ENCODE data around the gene GPR82.
"Not testable (repeated sequence)": the region's sequence is repeated elsewhere in the genome, so short reads cannot be mapped to it uniquely, and the experiment has no call there.

The GPR82 gene

DNA sequence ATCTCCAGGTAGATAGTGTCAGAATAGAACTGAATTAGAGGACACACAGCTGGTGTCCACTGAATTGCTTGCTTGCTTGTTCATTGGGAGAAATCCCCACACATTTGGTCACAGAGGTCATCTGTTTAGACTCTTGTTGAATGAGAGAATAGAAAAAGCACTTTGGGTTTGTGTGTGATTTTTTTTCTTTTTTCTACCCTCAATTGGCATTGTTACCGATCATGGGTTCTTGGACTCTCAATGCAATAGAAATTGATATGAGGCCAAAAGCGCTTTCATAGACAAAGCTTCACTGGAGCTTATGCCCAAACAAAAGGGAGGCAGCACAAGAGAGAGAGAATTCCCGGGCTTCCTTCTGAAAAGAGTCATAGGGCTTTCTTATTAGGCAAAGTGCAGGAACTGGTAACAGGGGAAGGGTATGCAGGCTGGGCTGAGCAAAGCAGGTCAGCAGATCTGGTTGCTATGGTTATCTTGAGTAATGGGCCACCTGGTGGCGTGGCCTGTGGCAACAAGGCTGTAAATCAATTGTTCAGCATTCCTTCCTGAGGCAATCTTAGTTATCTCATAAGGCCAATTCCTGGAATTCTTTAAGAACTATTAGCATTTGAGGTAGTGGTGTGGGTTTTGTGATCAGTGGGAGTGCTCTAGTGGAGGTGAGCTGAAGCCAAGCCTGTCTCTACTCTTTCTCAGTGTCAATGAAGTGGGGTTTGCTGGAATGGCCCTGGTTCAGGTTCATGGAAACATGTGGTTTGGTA is 5.3 kb upstream of the GPR82 start:
- no peak for DNase-seq (ENCODE audit: low read depth in 2 of 2)

DNA sequence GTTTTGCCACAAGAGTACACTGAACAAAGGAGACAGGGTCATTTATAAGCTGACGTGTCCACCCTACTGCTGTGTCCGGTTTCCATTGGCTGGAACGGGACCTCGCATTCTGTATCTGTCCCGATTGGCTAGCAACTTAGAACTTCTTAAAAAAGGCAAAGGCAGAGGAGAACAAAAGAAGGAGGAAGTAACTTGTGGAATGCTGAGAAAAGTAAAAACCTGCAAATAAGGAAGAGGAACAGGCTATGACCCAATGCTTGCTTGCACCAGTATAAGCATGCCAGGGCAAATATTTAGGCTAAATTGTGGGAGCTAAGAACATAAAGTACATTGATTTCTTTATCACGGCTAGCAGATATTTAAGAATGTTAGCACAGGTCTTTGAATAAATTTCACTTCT is 4.4 kb upstream of the GPR82 start:
- not testable (repeated sequence) for DNase-seq (ENCODE audit: low read depth in 2 of 2)

- DNase-seq (ENCODE audit: low read depth in 2 of 2), result peak; percentile 44 to 61
These were observed 3.7 kb upstream of the GPR82 start for GRCh38 chrX:41720125-41720779.

DNA sequence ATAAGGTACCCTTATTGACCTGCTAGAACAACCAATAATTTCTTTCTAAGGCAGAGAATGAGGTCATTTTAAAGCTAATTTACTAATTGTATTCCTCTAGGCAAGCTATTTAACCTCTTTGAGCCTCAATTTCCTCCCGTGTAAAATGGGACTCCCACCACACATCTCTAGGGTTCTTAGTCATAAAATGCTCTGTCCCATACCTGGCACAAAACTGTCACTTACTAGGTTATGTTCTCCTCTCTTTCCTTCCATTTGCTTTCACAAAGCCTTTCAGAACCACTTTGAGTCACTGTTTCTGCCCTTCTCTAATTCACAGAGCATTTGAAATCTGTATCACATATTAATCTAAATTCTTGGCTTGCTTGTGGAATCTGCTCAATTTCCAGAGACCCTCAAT is 2.4 kb upstream of the GPR82 start:
- DNase-seq (ENCODE audit: low read depth in 2 of 2), result no peak

- DNase-seq (ENCODE audit: low read depth in 2 of 2), result no peak
These were observed 1.8 kb upstream of the GPR82 start for GRCh38 chrX:41722214-41722613.

GRCh38 chrX:41722816-41723618 is 964 bp upstream of the GPR82 start:
- DNase-seq (ENCODE audit: low read depth in 2 of 2), result no peak

DNA sequence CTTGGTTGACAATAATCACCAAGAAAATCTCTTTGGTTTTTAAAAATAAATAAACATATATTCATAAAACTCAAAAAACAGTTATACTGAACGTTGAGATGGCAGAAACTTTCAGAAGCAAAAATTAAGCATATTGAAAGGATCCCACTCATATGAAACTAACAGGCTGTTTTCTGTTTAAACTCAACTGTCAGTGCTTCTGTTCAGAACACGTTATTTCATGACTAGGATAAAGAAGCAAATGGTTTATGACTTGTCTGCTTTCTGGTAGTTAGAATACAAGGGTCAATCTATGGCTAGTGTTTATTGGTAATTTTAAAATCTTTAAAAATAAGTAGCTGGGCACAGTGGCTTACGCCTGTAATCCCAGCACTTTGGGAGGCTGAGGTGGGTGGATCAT is 4.1 kb downstream of the GPR82 start:
- DNase-seq (ENCODE audit: low read depth in 2 of 2), result no peak

GRCh38 chrX:41730081-41730480 is 6.1 kb downstream of the GPR82 start:
- DNase-seq (ENCODE audit: low read depth in 2 of 2), result no peak

GRCh38 chrX:41732260-41732659 is 8.3 kb downstream of the GPR82 start:
- no peak for DNase-seq (ENCODE audit: low read depth in 2 of 2)

GRCh38 chrX:41733939-41734338 is 10.0 kb downstream of the GPR82 start:
- peak in 1 of 2 donors; percentile 2 for DNase-seq (ENCODE audit: low read depth in 2 of 2)

DNA sequence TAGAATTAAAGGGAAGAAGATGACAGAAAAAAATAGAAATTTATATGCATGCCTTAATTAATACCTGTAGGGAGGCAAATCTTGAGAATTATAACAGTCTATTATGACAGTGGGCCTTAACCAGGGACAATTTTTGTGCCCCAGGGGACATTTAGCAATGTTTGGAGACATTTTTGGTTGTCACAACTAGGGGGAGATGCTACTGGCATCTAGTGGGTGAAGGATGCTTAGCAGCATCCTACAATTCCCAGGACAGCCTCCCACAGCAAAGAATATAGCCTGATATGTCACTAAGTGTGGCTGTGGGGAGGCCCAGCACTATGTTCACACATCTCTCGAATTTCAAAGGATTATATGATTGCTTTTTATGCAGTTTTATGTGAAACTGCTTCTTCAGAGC is 10.5 kb downstream of the GPR82 start:
- no peak for DNase-seq (ENCODE audit: low read depth in 2 of 2)

DNA sequence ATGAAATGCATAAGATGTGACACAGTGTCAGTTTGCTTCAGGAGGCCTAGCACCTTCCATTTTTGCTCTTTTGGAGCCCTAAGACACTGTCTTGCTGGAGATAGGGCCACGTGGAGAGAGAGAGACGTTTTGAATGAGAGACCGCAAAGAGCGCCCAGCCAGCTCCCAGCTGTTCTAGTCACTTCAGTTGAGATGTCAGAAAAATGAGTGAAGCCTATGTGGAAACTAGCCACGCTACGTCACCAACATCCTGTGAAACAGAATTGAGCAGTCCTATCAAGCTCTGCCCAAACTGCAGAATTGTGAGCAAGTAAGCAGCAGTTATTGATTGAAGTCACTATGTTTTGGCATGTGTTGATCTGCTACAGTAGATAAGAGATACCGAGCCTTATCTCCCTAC is 13.1 kb downstream of the GPR82 start:
- peak; percentile 8 to 10 for DNase-seq (ENCODE audit: low read depth in 2 of 2)

DNA sequence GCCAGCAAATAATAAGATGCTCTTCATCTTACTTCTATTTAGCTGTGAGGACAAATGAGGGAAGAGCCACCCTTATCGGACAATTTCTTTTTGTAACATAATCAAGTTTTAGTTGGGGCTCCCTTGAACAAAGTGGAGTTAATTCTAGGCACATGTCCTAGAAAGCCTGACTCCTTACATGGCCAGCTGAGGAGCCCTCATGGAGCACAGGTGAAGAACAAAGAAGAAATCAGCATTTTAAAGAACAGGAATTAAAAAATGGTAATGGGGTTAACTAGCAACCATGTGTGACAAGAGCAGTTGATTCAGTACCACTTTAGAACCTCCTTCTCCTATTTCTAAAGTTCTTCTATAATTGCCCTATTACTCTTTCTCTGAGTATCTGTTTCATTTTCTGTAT is 15.9 kb downstream of the GPR82 start:
- DNase-seq (ENCODE audit: low read depth in 2 of 2), result no peak

GRCh38 chrX:41750716-41751115 is 26.7 kb downstream of the GPR82 start:
- no peak for DNase-seq (ENCODE audit: low read depth in 2 of 2)

DNA sequence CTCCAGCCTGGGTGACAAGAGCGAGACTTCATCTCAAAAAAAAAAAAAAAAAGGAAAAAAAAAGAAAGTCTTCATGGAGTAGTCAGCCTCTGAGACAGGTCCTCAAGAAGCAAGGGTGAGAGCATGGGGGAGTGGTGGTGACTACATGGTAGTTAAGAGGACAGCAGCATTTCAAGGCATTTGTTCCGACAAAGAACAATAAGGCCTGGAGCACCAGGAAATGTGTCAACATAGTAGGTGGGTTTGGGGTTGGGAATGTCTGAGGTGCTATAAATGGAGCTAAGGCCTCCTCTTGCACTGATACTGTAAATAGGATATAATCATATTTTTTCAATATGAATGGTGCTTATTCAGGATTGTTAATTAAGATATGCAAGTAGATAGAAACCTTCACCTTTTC is 34.4 kb downstream of the GPR82 start:
- DNase-seq (ENCODE audit: low read depth in 2 of 2), result no peak

DNA sequence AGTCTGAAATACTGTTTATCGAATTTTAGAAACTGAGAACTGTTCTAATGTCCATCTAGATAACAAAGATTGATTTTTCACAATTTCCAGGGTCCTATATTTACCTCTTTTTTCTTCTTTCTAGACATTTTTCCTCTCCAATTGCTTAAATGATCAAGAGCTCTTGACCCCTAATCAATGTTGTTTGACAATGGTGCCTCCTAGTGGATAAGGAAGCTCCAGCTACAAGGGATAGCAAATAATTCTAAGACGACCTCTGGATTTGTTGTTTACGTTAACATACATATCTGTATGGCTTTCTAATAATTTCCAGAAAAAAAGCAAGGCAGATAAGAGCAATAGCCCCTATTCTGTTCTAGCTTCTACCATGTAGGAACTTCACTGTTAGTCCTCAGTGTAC is 35.8 kb downstream of the GPR82 start:
- no peak for DNase-seq (ENCODE audit: low read depth in 2 of 2)

GRCh38 chrX:41761169-41761568 is 37.2 kb downstream of the GPR82 start:
- no peak for DNase-seq (ENCODE audit: low read depth in 2 of 2)

- DNase-seq (ENCODE audit: low read depth in 2 of 2), result no peak
These were observed 37.7 kb downstream of the GPR82 start for GRCh38 chrX:41761702-41762101.

- no peak for DNase-seq (ENCODE audit: low read depth in 2 of 2)
These were observed 55.1 kb downstream of the GPR82 start for GRCh38 chrX:41779030-41779564.

Data from stimulated activated CD8-positive, alpha-beta memory T cell treated with anti-CD3 and anti-CD28 coated beads, Interleukin-7, amount 100 ng/mL, for 4 hours (primary cell).